HG02870 (cell line): ENCODE results near the gene SPAG8.

Source experiments
- ATAC-seq: cut with Tn5 transposase; IDR thresholded peaks from one replicate; pipeline ENCODE4 v1.9.1; 2021; ENCODE audit warnings: mild to moderate bottlenecking, moderate library complexity; ENCODE audit not compliant: unreplicated experiment

The SPAG8 gene

GRCh38 chr9:35839926-35840325 is 27.9 kb upstream of the SPAG8 start:
- ATAC-seq = no peak

DNA sequence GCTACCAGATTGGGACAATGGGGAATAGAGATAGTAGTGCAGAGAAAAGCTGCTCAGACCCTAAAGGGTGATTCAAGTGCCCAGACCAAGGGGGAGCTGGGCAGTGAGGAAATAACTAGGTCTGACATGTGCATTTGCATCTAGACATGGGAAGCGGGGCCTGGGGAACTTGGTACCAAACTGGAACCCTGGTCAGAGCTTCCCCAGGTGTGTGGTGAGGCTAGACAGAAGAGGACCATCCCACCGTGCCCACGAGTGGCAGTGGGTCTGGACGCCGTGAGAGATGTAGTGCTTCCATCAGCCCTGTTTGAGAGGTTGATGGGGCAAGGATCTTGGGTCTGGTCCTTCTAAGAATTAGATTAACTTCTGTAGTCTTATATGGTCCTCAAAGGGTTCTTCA is 24.5 kb upstream of the SPAG8 start:
- no peak for ATAC-seq

GRCh38 chr9:35835766-35836165 is 23.7 kb upstream of the SPAG8 start:
- no peak for ATAC-seq

- no peak for ATAC-seq
These were observed 23.2 kb upstream of the SPAG8 start for GRCh38 chr9:35835216-35835632.

GRCh38 chr9:35834260-35835215 is 22.5 kb upstream of the SPAG8 start:
- ATAC-seq = no peak

DNA sequence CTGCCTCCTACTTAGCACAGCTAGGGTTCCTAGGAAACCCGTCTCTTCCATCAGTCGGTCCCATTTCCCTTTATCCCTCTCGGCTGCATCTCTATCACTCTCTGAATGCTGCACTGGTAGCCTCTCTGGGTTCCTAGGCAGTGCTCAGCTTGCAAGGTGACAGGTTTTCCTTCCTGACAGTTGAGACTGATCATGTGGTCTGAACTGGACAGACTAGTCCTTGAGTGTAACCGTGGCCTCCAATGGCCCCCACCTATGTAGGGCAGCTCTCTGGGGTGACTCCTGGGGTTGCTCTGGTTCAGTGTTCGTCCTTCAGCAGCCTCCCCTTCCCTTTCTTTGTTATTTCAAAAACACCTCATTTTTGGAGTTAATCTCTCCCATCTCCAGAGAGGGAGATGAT is 20.8 kb upstream of the SPAG8 start:
- no peak for ATAC-seq

- no peak for ATAC-seq
These were observed 19.0 kb upstream of the SPAG8 start for GRCh38 chr9:35831040-35831439.

DNA sequence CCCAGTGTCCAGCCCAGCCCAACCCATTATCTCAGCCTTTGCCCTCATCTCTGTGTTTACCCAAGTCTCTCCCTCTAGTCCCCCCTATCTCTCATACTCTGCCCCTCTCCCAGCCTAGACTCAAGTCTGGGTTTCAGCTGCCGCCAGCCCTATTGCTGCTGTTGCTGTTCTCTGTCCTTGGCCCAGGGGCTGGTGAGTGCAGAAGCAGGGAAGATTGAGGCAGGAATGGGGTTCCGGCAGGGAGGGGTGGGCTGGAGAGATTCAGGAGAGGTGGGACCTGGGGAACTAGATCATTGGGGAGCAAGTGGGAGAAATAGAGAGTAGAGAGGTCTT is 17.7 kb upstream of the SPAG8 start:
- ATAC-seq = no peak

DNA sequence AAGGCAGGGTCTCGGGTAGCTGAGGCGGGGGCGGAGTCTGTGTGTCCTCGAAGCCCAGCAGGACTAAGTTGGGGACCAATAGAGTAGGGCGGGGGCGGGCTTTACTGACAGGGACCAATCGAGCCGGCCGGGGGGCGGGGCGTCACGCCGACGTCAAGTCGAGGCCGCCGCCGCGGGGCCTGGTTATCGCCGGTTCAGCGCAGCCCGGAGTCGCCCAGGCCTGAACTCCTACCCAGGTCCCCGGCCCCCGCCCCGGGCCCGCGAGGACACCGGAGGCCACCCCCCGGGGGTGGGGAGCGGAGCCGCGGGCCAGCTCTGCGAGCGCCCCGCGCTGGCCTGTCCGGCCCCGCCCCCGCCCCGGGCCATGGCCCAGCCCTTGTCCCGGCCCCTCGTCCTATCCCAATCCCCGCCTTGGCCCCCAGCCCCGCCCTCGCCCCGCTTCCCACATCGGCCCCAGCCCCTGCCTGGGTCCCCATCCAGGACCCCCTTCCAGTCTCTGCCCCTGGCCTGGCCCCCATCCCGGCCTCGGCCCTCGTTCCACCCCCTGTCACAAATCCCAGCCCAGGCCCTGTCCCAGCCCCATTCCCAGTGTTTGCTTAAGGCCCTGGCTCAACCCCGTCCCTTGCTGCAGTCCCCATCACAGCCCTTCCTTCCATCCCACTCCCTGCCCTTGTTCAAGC is 17.2 kb upstream of the SPAG8 start, which contains the start of gene TMEM8B:
TMEM8B (plus strand) TSS at position 145 of the 680 bp plus-strand sequence; CDS start at position 365, 220 bp downstream.
- ATAC-seq = peak; percentile 78

GRCh38 chr9:35828716-35829083 is 16.6 kb upstream of the SPAG8 start, which contains the start of gene FAM221B:
TSS of gene FAM221B (minus strand) at chr9:35828732. CDS start at chr9:35826161, 2,571 bp downstream.
- no peak for ATAC-seq

GRCh38 chr9:35827486-35827885 is 15.4 kb upstream of the SPAG8 start:
- ATAC-seq = no peak

DNA sequence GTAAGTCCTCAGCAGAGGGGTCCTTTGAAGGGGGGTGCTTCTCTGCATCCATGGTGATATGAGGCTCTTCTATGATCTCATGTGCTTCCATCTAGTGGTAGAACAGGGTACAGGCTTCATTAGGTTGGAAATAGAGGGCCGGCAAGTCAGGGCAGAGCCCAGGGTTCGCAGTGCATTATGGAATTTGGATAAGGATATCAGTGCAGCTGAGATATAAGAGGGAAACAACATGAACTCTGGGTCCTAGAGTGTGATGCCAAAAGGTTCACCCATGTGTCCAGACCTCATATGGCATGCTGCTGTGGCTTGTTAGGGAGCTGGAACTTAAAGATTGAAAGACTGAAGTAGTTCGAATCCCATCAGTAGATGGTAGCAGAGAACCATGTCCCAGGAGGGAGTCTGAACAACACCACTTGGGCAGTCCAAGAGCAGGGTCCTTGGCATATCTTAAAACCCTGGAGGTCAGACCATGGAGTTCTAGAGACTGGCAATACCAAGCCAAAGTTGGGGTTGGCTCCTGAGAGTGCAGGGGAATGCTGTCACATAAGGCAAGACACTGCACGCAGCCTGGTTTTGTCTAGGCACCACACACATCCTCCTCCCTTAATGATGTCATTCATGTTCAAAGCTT is 14.1 kb upstream of the SPAG8 start:
- no peak for ATAC-seq

GRCh38 chr9:35822926-35823325 is 10.9 kb upstream of the SPAG8 start:
- ATAC-seq = no peak

DNA sequence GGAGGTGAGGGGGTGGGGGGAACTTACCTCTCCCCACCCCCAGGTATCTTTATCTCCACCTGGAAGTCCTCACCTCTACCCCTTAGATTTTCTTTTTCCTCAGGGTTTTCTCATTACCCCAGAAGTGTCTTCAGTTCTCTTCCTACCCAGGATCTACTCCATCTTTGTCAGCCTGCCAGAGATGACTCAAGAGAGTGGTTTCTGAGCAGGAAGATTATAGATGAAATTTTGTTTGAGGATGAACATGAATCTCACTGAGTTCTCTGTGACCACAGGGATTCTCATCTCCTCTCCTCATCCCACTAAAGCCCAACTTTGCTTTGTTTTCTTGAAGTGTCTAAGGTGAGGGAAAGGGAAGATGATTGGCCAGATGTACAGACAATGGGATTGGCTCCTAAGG is 8.0 kb upstream of the SPAG8 start:
- no peak for ATAC-seq

DNA sequence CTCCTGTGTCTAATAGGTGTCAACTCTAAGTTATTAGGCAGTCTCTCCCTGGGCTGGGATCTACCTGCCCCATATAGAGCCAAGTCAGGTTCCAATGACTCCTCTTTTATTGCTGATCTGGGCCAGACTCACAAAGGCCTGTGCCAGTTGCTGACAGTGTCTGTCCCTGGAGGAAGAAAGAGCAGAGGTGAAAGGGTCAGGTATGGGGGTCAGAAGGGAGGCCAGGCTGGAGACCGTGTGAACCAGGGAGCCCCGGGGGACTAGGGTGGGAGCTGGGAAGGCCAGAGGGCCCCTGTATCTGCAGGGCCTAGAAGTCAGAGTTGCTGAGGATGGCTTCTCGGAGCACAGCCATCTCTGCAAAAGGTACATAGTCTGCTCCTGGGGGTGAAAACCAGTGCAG is 6.3 kb upstream of the SPAG8 start:
- ATAC-seq = no peak

DNA sequence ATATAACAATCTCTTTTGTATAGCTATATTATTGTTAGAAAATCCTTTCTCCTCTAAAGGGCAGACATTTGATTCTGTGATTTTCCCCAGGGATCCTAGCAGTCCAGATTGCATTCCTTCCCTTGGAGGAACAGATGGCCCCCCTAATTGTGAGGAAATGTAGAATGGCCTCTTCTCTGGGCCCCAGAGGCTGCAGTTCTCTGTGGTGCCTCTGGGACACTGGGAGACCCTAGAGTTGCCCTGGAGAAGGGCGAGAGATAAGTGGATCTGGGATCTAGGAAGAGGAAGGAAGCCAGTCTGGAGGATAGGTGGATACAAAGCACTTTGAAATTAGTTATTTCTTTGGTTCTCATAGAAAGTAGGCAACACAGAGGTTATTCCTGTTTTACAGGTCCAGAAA is 4.6 kb upstream of the SPAG8 start:
- no peak for ATAC-seq

DNA sequence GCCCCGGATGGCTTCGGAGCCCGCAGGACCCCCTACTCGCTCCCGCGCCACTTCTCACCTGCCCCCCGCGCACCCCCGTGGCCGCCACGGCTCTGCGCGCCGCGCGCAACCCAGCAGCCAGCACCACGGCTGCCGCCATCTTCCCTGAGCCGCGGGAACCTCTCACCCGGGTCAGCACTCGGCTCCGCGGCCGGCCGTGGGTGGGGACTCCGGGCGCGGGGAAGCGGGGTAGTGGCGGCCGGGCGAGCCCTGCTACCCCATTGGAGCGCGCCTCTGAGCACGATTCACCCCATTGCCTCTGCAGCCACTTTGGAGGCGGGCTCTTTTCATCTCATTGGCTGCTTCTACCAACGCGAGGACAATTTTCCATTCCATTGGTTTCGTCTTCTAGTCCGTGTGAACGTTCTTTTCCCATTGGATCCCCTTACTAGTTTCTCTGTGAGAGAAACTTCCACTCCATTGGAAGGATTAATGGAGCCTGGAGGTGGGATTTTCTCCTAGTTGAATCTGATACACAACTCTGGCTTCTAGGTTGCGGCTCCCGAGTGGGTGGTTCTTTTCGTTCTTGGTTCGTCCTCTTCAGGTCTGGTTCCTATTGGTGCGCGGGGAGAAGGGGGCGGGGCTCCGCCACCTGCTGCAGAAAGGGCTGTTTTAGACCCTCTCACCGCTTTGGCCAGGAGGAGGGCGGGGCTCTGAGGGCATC is 2.9 kb upstream of the SPAG8 start, which contains the start of gene HINT2:
HINT2 (minus strand) TSS at position 202 of the 703 bp plus-strand sequence; CDS start at position 139, 63 bp downstream.
- ATAC-seq = peak; percentile 73

- ATAC-seq = no peak
These were observed 2.2 kb upstream of the SPAG8 start for GRCh38 chr9:35814106-35814840.

GRCh38 chr9:35813434-35814105 is 1.5 kb upstream of the SPAG8 start:
- ATAC-seq = no peak
